ENCODE measurements around the gene CDKL5. TPM values are rescaled to one million over a fixed set of nuclear protein-coding genes. Genes with fewer than 3 reads are reported as not detected.

Gene CDKL5
- total RNA-seq, 3 donors from 2014 or later, result 5.3 to 14.3 (median 6.9) TPM

GRCh38 chrX:18701621-18702361 is 276.4 kb downstream of the CDKL5 start:
- Histone ChIP-seq H3K4me3 (no peak overlapping the region), H3K9me3 (no peaks in the 10 kb centered on the region), H3K27ac (no peak overlapping the region), H3K4me1 (no peaks in the 10 kb centered on the region), H3K27me3 (peaks cover 0 to 12% of the 10 kb centered on the region in 2 donors), H3K36me3 (no peaks in the 10 kb centered on the region)
- no peak for TF ChIP-seq CTCF (IDR thresholded peaks at IDR 0.05)
- TF ChIP-seq POLR2AphosphoS5 (IDR thresholded peaks at IDR 0.05), result no peak
- intact Hi-C loops (cut with DNase I; ENCODE audit: low total_unique reads), result no loop called here
- DNase-seq (ENCODE audit: low spot score in 2 of 2), result peak in 1 of 2 donors; percentile 54

- no peaks in the 10 kb centered on the region for H3K4me1 ChIP-seq
- H3K27me3 ChIP-seq, result peaks cover 0 to 8% of the 10 kb centered on the region in 2 donors
- TF ChIP-seq POLR2AphosphoS5 (IDR thresholded peaks at IDR 0.05) (no peak), POLR2A (IDR thresholded peaks at IDR 0.05) (no peak), CTCF (IDR thresholded peaks at IDR 0.05) (no peak)
- intact Hi-C loops (cut with DNase I; ENCODE audit: low total_unique reads), result no loop called here
- H3K27ac ChIP-seq, result no peak overlapping the region
- no peaks in the 10 kb centered on the region for H3K36me3 ChIP-seq
- H3K9me3 ChIP-seq, result no peaks in the 10 kb centered on the region
- DNase-seq (ENCODE audit: low spot score in 2 of 2), result no peak
- no peak overlapping the region for H3K4me3 ChIP-seq
Measured at GRCh38 chrX:18702362-18703195, 277.2 kb downstream of the CDKL5 start.

Other genes with a start within 250 kb of the CDKL5 start
- not detected for gene BEND2, start 204.7 kb upstream of the CDKL5 start, total RNA-seq
- 1 to 10 TPM; 1.8 to 3.9 (median 1.8) TPM for gene SCML2, start 70.9 kb upstream of the CDKL5 start, total RNA-seq
- not detected for gene RS1, start 246.5 kb downstream of the CDKL5 start, total RNA-seq